Cardiac septum (tissue), 1 donor: Measurements from ENCODE around the gene RARA. TPM values are rescaled to one million over a fixed set of nuclear protein-coding genes. Genes with fewer than 3 reads are reported as not detected.
"Not testable (repeated sequence)": the region's sequence is repeated elsewhere in the genome, so short reads cannot be mapped to it uniquely, and the experiment has no call there.

Source experiments
- DNase-seq: peaks from one replicate; pipeline ENCODE4 v3.0.0-alpha.2; 2020; ENCODE audit warnings: low spot score
- intact Hi-C: fragments of 100-400 bp; cut with DNase I; formaldehyde crosslinking; loops from one replicate; pipeline ENCODE4 v1.14.0; 2022
- total RNA-seq: library from RNA; stranded (reverse); fragmentation: NEBNext Ultra II Directional; extraction: Animal tissue kit (Norgen Biotek cat#: 25700); gene quantifications from one replicate; pipeline ENCODE4 v1.2.1, GENCODE V29; 2021
- donor health status: DM: no; HTN: no; CAD: no.

Gene RARA
- total RNA-seq, 1 donor from 2014 or later = 30.7 TPM

DNA sequence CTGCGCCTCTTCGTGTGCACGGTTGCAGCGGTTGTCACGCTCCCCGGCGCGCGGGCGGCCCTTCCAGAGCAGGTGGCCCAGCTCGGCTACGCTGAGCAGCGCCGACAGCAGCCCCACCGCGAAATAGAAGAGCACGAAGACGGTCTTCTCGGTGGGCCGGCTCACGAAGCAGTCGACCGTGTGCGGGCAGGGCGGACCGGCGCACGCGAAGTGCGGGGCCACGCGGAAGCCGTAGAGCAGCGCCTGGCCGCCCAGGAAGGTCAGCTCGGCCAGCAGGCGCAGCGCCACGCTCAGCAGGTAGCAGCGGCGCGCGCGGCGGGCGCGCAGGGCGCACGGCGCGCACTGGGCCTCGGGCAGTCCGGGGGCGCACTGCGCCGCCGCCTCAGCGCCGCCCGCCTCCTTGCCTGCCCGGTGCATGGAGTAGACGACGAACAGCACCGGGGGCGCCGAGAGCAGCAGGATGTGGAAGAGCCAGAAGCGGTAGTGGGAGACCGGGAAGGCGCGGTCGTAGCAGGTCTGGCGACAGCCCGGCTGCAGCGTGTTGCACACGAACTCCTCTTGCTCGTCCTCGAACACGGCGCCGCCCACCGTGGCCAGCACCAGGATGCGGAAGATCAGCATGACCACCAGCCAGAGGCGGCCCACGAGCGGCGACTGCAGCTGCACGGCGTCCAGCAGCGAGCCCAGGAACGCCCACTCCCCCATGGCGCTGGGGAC lies 54.3 kb downstream of the RARA start:
- intact Hi-C loops = loop anchor here (2.0 to 5.0 kb wide), 3 partner anchors 34 to 198 kb away; no protein-coding TSS in a partner anchor
- no peak for DNase-seq

DNA sequence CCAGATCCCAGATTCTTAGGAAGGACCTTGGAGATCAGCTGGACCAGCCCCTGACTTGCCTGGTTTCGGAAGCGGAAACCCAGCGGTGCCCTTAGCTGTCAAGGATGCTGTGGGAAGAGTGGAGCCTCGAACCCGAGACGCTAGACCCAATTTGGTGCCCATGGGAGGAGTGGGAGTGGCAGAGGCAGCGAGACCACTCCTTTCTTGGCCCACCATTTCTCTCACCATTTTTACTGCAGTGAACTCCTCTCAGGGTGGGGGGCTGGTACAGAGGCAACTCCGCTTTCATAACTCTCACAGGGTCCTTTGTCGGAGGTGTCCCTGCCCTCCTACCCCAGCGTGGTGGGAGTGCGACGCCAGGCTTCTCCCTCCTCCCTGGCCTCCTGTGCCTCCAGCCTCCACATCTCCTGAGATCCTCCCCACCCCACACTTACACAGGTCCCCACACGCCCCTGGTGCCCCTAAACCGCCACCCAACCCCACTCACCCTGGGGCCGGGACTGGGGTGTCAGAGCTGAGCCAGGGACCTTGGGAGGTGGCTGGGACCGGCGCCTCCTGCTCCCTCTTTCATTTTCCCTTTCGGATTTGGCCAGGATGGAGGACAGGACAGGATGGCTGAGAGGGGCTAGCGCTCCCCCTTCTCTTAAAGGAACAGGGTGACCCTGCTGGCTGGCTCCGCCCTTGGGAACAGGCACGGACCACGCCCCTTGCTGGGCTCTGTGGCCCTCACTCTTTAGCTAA lies 55.3 kb downstream of the RARA start, which contains the start of gene GJD3:
GJD3 (minus strand) TSS at position 617 of the 741 bp plus-strand sequence. CDS start 922 bp downstream, outside the sequence.
- DNase-seq = no peak
- intact Hi-C loops = loop anchor here (5.0 kb wide), 1 partner anchor 33 kb away; no protein-coding TSS in a partner anchor

DNA sequence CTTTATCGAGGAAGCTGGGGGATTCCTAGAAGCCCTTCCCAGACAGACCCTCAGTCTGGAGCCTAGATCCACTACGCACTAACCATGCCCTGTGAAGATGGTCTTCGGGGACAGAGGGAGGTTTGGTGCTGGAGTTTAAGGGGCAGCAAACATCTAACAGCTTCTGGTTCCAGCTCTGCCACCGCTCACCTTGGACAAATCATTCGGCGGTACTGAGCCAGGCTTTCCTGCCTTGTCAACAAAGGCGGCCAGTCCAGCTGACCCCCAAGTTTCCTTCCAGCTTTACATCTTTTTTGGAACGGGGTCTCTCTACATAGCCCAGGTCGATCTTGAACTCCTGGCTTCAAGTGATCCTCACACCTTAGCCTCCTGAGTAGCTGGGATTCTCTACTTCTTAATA lies 55.9 kb downstream of the RARA start:
- intact Hi-C loops = loop anchor here (5.0 kb wide), 1 partner anchor 32 kb away; no protein-coding TSS in a partner anchor
- no peak for DNase-seq

DNA sequence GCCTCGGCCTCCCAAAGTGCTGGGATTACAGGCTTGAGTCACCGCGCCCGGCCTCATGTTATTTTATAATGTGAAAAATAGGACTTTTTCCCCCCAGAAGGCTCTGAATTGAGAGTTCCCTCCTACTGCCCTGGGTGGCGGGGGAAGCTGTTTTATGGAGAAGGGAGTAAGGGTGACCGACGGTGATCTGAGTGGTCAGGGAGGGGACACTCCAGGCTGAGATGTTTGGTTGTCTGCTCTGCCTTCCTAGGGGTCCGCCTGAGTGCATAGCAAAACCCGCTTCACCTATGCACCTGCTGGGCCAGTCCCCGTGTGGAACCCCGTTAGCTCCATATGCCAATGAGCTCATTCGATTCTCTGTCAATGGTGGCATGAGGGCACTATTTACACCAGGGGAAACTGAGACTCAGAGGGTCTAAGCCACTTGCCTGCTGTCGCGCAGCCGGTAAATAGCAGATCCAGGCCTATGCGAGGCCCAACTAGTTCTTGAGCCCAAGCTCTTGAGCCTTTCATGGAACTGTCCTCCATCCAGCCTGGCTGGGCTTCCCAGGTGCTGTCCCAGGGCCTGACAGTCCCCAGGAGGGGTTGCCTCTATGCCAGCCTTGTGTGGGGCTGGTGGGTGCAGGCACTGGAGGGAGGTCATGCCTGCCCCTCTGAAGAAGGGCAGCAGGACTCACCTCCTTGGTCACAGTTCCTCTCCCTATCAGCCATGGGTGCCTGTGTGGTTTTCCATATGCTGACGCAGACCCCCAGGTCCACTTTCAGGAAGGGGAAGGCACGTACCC lies 57.3 kb downstream of the RARA start:
- intact Hi-C loops = no loop called here
- DNase-seq = peak; percentile 33

DNA sequence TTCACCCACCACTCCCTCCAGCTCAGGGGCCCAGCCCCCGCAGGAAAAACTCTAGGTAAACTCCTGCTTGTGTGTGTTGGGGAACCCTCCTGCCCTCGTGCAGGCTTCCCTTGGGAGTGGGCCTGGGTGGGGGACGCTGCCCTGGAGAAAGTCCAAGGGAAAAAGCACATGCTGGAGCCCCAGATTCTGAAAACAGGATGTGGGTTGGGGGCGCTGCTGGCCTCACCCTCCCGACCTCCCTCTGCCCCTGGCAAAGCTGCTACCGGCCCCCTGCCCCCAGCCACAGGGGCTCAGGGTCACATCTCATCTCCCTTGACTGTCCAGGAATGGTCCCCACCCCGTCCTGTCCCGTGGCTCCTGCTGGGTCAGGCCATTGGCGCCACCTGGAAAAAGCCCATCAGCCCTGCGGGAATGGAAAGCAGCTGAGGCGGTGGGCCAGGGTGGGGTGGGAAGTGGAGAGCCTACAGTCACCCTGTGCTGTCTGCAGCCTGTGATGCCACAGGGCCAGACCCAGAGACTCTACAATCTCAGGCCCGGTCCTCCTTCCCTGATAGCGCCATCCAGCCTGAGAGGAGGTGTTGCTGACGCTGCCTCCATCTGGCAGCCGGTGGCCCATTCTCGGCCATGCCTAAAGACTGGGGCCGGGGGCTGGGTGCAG lies 58.0 kb downstream of the RARA start:
- DNase-seq = peak; percentile 71
- intact Hi-C loops = no loop called here

DNA sequence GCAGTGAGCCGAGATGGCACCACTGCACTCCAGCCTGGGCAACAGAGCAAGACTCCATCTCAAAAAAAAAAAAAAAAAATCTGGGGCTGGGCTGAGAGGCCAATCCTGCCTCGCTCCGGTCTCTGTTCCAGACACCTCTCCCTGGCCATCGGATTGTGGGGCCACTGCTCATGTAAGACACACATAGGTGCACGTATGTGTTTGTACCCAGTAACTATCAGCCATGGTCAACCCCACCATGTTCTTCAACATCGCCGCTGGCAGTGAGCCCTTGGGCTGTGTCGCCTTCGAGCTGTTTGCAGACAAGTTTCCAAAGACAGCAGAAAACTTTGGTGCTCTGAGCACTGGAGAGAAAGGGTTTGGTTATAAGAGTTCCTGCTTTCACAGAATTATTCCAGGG lies 58.7 kb downstream of the RARA start:
- DNase-seq = peak; percentile 49
- intact Hi-C loops = not testable (repeated sequence)

DNA sequence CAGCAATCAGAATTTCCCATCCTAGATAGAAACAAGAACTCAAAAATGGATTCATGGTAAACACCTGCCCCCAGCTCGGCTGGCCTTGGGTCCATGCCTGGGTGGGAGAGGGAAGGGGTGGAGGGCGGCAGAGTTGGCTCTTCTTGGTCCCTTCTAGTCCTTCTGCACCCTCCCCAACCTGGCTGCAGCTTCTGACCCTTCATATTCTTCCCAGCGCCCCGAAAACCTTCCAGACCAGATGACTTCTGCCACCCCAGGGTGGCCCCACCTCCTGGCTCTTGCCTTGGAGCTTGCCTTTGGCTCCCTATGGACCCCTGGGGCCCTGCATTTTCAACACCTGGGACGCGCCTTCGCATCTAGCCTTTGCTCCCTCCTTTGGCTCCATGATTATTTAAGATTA lies 60.9 kb downstream of the RARA start:
- intact Hi-C loops = no loop called here
- DNase-seq = peak; percentile 22

DNA sequence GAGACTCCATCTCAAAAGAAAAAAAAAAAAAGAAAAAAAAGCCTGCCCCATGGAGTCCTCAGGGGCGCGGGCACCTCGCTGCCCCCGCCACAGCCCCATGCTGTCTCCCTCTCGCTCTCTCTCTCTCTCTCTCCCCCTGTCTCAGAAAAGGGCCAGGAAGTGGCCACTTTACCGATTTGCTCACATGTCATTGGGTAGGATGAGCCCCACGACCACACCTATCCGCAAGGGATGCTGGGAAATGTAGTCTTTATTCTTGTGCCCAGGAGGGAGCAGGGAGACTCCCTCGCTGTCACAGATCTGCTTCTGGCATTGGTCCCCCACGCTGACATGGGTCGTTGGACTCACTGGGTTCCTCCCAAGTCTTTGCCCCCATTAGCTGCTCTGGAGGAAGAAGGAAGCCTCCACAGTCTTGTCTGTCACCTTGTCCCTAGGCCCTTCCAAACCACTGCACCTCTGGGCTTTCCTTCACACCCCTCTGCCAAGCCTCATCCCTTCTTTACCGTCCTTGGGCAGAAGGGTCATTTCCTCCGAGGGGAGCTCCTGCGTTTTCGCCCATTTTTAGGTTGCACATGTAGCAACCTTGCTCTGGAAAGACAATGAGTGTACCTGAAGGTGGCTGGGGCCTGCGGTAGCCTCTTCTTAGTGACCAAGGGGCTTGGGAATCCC lies 62.4 kb downstream of the RARA start:
- intact Hi-C loops = no loop called here
- no peak for DNase-seq

DNA sequence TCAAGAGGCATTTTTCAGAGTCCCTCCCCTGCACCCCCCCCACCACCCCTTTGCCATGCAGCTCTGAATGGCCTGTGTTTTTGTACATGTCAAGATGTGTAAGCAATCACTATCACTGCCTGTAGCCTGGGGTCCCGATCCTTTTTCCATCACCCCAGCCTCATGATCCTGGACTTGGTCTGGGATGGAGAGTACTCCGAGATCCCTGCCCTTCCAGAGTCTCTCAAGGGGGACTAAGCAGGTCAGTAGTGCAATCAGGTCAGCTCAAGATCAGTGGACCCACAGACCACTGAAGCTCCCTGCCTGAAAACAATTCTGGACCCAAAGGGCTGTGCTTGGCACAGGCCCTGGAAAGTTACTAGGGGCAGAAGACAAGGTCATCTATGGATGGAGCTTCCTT lies 63.1 kb downstream of the RARA start:
- DNase-seq = no peak

DNA sequence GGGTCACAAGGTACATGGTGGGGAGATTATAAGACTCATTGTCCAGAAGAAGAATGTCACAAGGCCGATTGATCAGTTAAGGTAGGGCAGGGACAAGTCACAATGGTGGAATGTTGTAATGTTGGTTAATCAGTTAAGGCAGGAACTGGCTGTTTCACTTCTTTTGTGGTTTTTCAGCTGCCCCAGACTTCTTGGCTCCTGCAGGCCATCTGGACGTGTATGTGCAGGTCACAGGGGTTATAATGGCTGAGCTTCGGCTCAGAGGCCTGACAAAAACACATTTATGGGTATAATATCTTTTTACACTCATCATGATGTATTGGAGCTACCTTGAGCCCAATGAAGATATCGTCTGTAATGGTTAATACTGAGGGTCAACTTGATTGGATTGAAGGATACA lies 63.7 kb downstream of the RARA start:
- DNase-seq, intact Hi-C loops: not testable (repeated sequence)

More for the DNA sequence above, 63.1 kb downstream of the RARA start:
- intact Hi-C loops = no loop called here

DNA sequence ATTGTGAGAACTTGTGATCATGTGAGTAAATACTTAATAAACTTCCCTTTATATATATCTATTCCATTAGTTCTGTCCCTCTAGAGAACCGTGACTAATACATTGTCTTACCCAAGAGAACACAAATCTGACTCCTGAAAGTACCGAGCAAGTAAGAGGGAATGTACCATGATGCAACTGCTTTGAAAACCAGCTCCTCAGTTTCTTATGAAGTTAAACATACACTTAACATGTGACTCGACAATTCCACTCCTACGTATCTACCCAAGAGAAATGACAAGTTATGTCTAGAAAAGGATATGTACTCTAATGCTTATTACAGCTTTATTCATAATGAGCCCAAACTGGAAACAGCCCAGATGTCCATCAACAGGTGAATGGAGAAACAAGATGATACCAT lies 64.3 kb downstream of the RARA start:
- DNase-seq = no peak
- intact Hi-C loops = no loop called here

DNA sequence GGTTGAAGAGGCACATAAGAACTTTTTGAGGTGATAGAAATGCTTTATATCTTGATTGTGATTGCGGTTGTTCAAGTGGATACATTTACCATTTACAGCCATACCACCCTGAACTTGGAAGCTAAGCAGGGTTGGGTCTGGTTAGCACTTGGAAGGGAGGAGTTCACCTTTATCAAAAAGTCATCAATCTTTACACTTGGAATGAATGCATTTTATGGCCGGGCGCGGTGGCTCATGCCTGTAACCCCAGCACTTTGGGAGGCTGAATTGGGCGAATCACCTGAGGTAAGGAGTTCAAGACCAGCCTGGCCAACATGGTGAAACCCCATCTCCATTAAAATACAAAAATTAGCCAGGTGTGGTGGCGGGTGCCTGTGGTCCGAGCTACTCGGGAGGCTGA lies 65.0 kb downstream of the RARA start:
- no peak for DNase-seq

DNA sequence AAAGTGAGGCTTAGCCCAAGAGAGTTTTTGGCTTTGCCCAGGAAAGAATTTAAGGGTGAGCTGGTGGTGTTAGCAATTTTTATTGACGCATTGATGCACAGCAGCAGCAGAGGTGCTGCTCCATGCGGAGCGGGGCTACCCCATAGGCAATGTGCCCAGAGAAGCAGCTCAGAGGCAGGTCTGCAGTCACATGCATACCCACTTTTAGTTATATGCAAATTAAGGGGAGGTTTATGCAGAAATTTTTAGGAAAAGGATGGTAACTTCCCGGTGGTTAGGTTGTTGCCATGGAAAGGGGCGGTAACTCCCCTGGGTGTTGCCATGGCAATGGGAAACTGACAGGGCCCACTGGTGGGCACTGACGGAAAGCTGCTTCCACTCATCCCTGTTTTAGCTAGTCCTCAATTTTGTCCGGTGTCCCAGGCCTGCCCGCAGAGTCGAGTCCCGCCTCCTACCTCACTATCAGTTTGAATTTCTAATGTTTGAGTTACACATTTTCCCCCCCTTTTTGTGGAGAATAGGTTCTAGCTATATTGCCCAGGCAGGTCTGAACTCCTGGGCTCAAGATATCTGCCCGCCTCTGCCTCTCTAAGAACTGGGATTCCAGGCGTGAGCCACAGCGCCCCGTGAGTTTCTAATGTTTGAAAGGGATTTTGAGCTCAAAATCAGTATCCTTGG lies 66.0 kb downstream of the RARA start:
- intact Hi-C loops = no loop called here

More for the DNA sequence above, 65.0 kb downstream of the RARA start:
- intact Hi-C loops = no loop called here

DNA sequence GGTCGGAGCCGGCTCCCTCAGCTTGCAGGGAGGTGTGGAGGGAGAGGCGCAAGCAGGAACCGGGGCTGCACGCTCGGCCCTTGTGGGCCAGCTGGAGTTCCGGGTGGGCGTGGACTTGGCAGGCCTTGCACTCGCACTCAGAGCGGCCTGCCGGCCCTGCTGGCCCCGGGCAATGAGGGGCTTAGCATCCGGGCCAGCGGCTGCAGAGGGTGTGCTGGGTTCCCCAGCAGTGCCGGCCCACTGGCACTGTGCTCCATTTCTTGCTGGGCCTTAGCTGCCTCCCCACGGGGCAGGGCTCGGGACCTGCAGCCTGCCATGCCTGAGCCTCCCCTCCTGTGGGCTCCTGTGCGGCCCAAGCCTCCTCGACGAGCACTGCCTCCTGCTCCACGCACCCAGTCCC lies 66.8 kb downstream of the RARA start:
- intact Hi-C loops, DNase-seq: not testable (repeated sequence)

More for the DNA sequence above, 66.0 kb downstream of the RARA start:
- DNase-seq = no peak

DNA sequence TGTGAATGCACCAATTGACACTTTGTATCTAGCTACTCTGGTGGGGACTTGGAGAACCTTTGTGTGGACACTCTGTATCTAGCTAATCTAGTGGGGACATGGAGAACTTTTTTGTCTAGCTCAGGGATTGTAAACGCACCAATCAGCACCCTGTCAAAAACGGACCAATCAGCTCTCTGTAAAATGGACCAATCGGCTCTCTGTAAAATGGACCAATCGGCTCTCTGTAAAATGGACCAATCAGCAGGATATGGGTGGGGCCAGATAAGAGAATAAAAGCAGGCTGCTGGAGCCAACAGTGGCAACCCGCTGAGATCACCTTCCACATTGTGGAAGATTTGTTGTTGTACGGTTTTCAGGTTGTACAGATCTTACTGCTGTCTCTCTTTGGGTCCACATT lies 67.6 kb downstream of the RARA start:
- DNase-seq, intact Hi-C loops: not testable (repeated sequence)

DNA sequence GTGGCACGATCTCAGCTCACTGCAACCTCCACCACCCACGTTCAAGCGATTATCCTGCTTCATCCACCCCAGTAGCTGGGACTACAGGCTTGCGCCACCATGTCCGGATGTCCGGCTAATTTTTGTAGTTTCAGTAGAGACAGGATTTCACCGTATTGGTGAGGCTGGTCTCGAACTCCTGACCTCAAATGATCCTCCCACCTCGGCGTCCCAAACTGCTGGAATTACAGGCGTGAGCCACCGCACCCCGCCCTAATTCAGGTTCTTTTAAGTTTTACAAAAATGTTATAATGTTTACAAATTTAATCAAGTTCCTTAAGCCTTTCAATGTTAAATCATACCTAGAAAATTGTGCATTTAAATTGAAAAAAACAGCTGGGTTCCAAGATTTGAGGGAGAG lies 68.9 kb downstream of the RARA start:
- DNase-seq = no peak
- intact Hi-C loops = no loop called here

DNA sequence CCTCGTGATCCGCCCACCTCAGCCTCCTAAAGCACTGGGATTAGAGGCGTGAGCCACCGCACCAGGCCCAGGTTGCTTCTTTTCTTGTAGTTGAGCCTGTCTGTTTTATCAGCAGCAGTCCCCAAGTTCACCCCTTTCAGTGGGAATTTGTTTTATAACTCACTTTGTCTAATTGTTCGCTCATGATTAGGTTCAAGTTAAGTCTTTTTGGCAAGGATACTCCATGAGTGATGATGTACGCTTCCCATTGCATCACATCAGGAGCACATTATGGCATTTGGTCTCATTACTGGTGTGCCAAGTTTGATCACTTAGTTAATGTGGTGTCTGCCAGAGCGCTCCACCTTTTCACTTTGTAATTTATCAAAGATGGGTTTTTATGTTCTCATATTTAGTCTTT lies 70.0 kb downstream of the RARA start:
- no peak for DNase-seq
- intact Hi-C loops = no loop called here

DNA sequence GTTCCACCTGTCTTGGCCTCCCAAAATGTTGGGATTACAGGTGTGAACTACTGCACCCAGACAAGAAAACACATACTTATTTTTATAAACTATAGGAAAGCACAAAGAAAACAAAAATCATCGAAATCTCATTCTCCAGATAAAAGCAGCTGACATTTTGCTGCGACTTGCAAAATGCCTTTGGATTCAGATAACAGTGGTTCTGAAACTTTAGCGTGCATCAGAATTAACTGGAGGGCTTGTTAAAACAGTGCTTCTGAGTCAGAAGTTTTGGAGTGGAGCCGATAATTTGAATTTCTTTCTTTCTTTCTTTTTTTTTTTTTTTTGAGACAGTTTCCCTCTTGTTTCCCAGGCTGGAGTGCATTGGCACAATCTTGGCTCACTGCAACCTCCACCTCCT lies 73.3 kb downstream of the RARA start:
- intact Hi-C loops = no loop called here
- no peak for DNase-seq
